Measurements from ENCODE around the gene AKT3. TPM values are rescaled to one million over a fixed set of nuclear protein-coding genes. Genes with fewer than 3 reads are reported as not detected.

The AKT3 gene
- total RNA-seq, 4 donors from 2014 or later: 8.5 to 16.0 (median 15.2) TPM

DNA sequence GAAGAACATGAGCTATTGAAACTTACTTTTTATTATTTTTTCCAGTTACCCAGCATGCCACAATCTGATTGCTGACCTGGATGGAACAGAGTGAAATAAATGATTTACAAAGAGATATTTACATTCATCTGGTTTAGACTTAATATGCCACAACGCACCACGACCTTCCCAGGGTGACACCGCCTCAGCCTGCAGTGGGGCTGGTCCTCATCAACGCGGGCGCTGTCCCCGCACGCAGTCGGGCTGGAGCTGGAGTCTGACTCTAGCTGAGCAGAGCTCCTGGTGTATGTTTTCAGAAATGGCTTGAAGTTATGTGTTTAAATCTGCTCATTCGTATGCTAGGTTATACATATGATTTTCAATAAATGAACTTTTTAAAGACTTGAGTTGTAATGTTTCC lies 350.3 kb downstream of the AKT3 start:
- no peak overlapping the region for H3K27ac ChIP-seq
- TF ChIP-seq, protein P1, sequence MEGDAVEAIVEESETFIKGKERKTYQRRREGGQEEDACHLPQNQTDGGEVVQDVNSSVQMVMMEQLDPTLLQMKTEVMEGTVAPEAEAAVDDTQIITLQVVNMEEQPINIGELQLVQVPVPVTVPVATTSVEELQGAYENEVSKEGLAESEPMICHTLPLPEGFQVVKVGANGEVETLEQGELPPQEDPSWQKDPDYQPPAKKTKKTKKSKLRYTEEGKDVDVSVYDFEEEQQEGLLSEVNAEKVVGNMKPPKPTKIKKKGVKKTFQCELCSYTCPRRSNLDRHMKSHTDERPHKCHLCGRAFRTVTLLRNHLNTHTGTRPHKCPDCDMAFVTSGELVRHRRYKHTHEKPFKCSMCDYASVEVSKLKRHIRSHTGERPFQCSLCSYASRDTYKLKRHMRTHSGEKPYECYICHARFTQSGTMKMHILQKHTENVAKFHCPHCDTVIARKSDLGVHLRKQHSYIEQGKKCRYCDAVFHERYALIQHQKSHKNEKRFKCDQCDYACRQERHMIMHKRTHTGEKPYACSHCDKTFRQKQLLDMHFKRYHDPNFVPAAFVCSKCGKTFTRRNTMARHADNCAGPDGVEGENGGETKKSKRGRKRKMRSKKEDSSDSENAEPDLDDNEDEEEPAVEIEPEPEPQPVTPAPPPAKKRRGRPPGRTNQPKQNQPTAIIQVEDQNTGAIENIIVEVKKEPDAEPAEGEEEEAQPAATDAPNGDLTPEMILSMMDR (IDR thresholded peaks at IDR 0.05 in 4 of 5, conservative IDR thresholded peaks at IDR 0.05 in 1 of 5): no peak
- TF ChIP-seq POLR2A (IDR thresholded peaks at IDR 0.05): no peak
- peaks cover 8 to 13% of the 10 kb centered on the region in 2 donors for H3K4me1 ChIP-seq
- DNase-seq (no peak), ATAC-seq (no peak)
- intact Hi-C loops (cut with DNase I; ENCODE audit: low total_unique reads): no loop called here
- H3K36me3 ChIP-seq: peaks cover 0 to 15% of the 10 kb centered on the region in 2 donors
- no peaks in the 10 kb centered on the region for H3K27me3 ChIP-seq
- in situ Hi-C loops (cut with MboI; ENCODE audit: low sequenced_read_pairs in 4 of 4): no loop called here
- H3K4me3 ChIP-seq: no peak overlapping the region
- no peaks in the 10 kb centered on the region for H3K9me3 ChIP-seq

DNA sequence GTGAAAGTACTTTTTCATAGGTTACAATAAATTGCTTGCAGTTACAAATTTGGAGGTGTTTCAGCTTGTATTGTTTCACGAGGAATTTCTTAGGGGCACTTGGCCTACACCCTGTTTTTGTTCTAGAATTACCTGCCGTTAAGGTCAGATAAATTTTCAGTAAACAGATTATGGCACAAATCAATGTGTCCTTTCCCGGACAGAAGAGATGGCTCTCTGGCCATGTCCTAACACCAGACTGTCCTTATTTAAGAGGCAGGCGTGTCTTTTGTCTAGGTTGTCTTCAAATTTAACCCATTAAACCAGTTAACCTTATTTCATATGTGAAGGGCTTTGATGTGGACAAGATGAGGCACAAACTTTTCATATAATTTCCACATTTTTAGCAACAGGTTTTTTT lies 350.8 kb downstream of the AKT3 start:
- Histone ChIP-seq H3K27me3 (no peaks in the 10 kb centered on the region), H3K9me3 (no peaks in the 10 kb centered on the region), H3K27ac (no peak overlapping the region), H3K4me1 (peaks cover 8 to 13% of the 10 kb centered on the region in 2 donors), H3K4me3 (no peak overlapping the region), H3K36me3 (peaks cover 0 to 14% of the 10 kb centered on the region in 2 donors)
- intact Hi-C loops (cut with DNase I; ENCODE audit: low total_unique reads): no loop called here
- ATAC-seq (no peak), DNase-seq (no peak)
- in situ Hi-C loops (cut with MboI; ENCODE audit: low sequenced_read_pairs in 4 of 4): no loop called here
- TF ChIP-seq POLR2A (IDR thresholded peaks at IDR 0.05): no peak
- TF ChIP-seq, protein P1 (IDR thresholded peaks at IDR 0.05 in 4 of 5, conservative IDR thresholded peaks at IDR 0.05 in 1 of 5): no peak

DNA sequence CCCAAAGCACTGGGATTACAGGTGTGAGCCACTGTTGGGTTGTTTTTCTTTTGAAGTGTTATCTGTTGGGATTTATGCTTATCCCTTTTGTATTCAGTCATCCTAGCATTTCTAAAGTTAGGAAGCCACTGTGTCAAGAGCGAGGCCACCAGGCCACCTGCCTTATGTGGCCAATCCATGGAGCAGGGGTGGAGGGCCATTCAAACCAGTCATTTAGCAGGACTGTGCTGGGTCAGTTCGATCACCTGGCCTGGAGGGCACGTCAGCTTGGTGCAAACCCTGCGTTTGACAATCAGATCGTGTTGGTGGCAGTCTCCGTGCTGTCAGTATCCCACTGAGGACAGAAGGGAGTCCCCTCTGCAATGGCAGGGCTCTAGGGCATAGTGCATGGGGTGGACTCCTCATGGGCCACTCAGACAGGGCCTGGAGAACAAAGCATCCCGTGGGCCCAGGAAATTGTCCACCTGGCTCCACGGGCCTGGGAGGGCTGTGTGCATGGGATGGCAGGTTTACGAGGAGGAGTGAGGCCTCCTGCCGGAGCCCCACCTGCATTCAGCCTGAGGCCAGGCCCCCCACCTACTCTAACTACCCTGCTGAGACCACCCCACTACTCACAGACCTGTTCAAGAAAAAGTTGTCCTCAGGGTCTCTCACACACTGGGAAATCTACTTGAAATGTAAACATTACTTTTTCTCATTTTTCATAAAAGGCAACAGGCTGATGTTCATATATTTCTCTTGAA lies 351.9 kb downstream of the AKT3 start:
- Histone ChIP-seq H3K4me3 (no peak overlapping the region), H3K36me3 (peaks cover 0 to 4% of the 10 kb centered on the region in 2 donors), H3K4me1 (peaks cover 8 to 13% of the 10 kb centered on the region in 2 donors), H3K27me3 (no peaks in the 10 kb centered on the region), H3K27ac (no peak overlapping the region), H3K9me3 (no peaks in the 10 kb centered on the region)
- intact Hi-C loops (cut with DNase I; ENCODE audit: low total_unique reads) (no loop called here), in situ Hi-C loops (cut with MboI; ENCODE audit: low sequenced_read_pairs in 4 of 4) (no loop called here)
- DNase-seq: no peak
- ATAC-seq: no peak
- TF ChIP-seq, protein P1 (IDR thresholded peaks at IDR 0.05 in 4 of 5, conservative IDR thresholded peaks at IDR 0.05 in 1 of 5): no peak
- TF ChIP-seq POLR2A (IDR thresholded peaks at IDR 0.05): no peak

DNA sequence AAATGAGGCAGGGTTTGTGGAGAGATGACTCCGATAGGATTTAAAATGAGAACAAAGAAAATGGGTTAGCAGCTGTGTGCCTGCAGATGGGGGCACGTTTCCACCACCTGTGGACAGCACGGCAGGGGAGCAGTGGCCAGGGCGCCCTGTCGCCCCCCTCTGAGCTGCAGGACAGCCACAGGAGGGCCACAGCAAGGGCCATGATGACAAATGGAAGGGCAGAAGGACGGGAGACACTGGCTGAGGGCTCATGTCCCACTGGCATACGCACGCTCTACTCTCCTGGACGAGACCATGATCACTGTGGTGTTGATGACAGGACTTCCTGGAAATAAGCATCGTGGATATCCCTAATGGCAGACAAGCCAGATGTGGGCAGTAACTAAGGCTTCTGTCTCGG lies 353.2 kb downstream of the AKT3 start:
- in situ Hi-C loops (cut with MboI; ENCODE audit: low sequenced_read_pairs in 4 of 4): no loop called here

More for the DNA sequence above, 353.2 kb downstream of the AKT3 start:
- Histone ChIP-seq H3K4me1 (peaks cover 8 to 13% of the 10 kb centered on the region in 2 donors), H3K27me3 (no peaks in the 10 kb centered on the region), H3K36me3 (peaks cover 0 to 4% of the 10 kb centered on the region in 2 donors), H3K9me3 (no peaks in the 10 kb centered on the region), H3K27ac (peak overlapping the region in 2 of 4 donors; percentile 69 to 73), H3K4me3 (no peak overlapping the region)
- intact Hi-C loops (cut with DNase I; ENCODE audit: low total_unique reads): no loop called here
- DNase-seq (no peak), ATAC-seq (no peak)
- TF ChIP-seq POLR2A (IDR thresholded peaks at IDR 0.05): no peak
- TF ChIP-seq, protein P1 (IDR thresholded peaks at IDR 0.05 in 4 of 5, conservative IDR thresholded peaks at IDR 0.05 in 1 of 5): no peak

Measured in gastrocnemius medialis (tissue), 4 donors.